ENCODE data around the gene CHAT. TPM values are rescaled to one million over a fixed set of nuclear protein-coding genes. Genes with fewer than 3 reads are reported as not detected.

Gene CHAT
- total RNA-seq, 2 experiments from 2014 or later = not detected

- CTCF ChIA-PET = interaction anchor here (0.7 to 3.9 kb wide), 17 partner anchors 9 to 634 kb away, joined by 3 to 28 read pairs (median 4); partner anchors contain the start of gene SLC18A3
- peaks cover 3% of the 10 kb centered on the region for H3K9me3 Mint-ChIP-seq (ENCODE audit: low read depth)
- peak; percentile 75 for ATAC-seq
These were observed 20.9 kb upstream of the CHAT start for GRCh38 chr10:49592726-49593563.

GRCh38 chr10:49593564-49593875 lies 20.3 kb upstream of the CHAT start:
- DNase-seq = peak; percentile 36
- no peak overlapping the region for H3K4me3 Mint-ChIP-seq
- CTCF ChIA-PET = interaction anchor here (0.9 to 3.9 kb wide), 13 partner anchors 9 to 681 kb away, joined by 3 to 28 read pairs (median 4); no protein-coding TSS in a partner anchor
- peaks cover 22% of the 10 kb centered on the region for H3K27me3 Mint-ChIP-seq
- no peak for ATAC-seq
- no peak overlapping the region for H3K27ac Mint-ChIP-seq
- H3K4me1 Mint-ChIP-seq = no peaks in the 10 kb centered on the region
- no peaks in the 10 kb centered on the region for H3K36me3 Mint-ChIP-seq
- peaks cover 3% of the 10 kb centered on the region for H3K9me3 Mint-ChIP-seq (ENCODE audit: low read depth)

More at GRCh38 chr10:49592726-49593563, 20.9 kb upstream of the CHAT start:
- Mint-ChIP-seq H3K4me3 (no peak overlapping the region), H3K27me3 (peaks cover 26% of the 10 kb centered on the region), H3K27ac (no peak overlapping the region), H3K4me1 (no peaks in the 10 kb centered on the region), H3K36me3 (no peaks in the 10 kb centered on the region)
- DNase-seq = peak; percentile 70

GRCh38 chr10:49593998-49594397 lies 19.8 kb upstream of the CHAT start:
- no peak for ATAC-seq
- CTCF ChIA-PET = interaction anchor here (0.9 to 3.9 kb wide), 14 partner anchors 10 to 681 kb away, joined by 3 to 28 read pairs (median 4); no protein-coding TSS in a partner anchor
- Mint-ChIP-seq H3K27ac (no peak overlapping the region), H3K9me3 (ENCODE audit: low read depth) (peaks cover 3% of the 10 kb centered on the region), H3K27me3 (peaks cover 22% of the 10 kb centered on the region), H3K4me1 (no peaks in the 10 kb centered on the region), H3K36me3 (no peaks in the 10 kb centered on the region), H3K4me3 (no peak overlapping the region)
- DNase-seq = peak; percentile 30

- ATAC-seq (no peak), DNase-seq (peak; percentile 48)
- Mint-ChIP-seq H3K4me1 (no peaks in the 10 kb centered on the region), H3K36me3 (no peaks in the 10 kb centered on the region), H3K9me3 (ENCODE audit: low read depth) (no peaks in the 10 kb centered on the region), H3K27me3 (peaks cover 22% of the 10 kb centered on the region), H3K27ac (no peak overlapping the region), H3K4me3 (no peak overlapping the region)
- CTCF ChIA-PET = interaction anchor here (0.7 to 3.9 kb wide), 11 partner anchors 10 to 680 kb away, joined by 3 to 28 read pairs (median 4); partner anchors contain the start of gene ERCC6
These were observed 19.2 kb upstream of the CHAT start for GRCh38 chr10:49594594-49594993.

GRCh38 chr10:49595003-49595712 lies 18.7 kb upstream of the CHAT start:
- Mint-ChIP-seq H3K27me3 (peaks cover 18% of the 10 kb centered on the region), H3K4me1 (no peaks in the 10 kb centered on the region), H3K36me3 (no peaks in the 10 kb centered on the region), H3K4me3 (no peak overlapping the region), H3K9me3 (ENCODE audit: low read depth) (no peaks in the 10 kb centered on the region), H3K27ac (no peak overlapping the region)
- CTCF ChIA-PET = interaction anchor here (0.7 to 3.9 kb wide), 11 partner anchors 9 to 680 kb away, joined by 3 to 28 read pairs (median 4); partner anchors contain the start of gene ERCC6
- DNase-seq = peak; percentile 25
- ATAC-seq = no peak

GRCh38 chr10:49595713-49596492 lies 17.9 kb upstream of the CHAT start:
- peak; percentile 16 for DNase-seq
- no peak for ATAC-seq
- CTCF ChIA-PET = interaction anchor here (1.0 to 3.9 kb wide), 4 partner anchors 14 to 679 kb away, joined by 3 to 28 read pairs (median 8); no protein-coding TSS in a partner anchor
- no peak overlapping the region for H3K4me3 Mint-ChIP-seq
- H3K9me3 Mint-ChIP-seq (ENCODE audit: low read depth) = no peaks in the 10 kb centered on the region
- H3K27ac Mint-ChIP-seq = no peak overlapping the region
- no peaks in the 10 kb centered on the region for H3K36me3 Mint-ChIP-seq
- no peaks in the 10 kb centered on the region for H3K4me1 Mint-ChIP-seq
- peaks cover 14% of the 10 kb centered on the region for H3K27me3 Mint-ChIP-seq

DNA sequence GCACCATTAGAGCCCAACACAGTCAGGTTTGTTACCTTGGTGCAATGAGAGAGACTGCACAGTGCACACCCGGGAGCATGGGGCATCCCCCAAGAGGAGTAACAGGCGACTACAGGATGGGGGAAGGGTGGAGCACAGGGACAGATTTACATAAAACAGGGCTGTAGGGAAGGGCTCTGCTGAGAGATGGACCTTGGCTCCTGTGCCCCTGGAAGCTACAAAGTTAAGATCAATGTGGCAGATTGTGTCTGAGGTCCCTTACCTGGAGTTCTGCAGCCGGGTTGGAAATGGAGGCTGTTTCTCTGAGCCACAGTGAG lies 17.4 kb upstream of the CHAT start:
- CTCF ChIA-PET = no interaction called here
- DNase-seq (peak; percentile 33), ATAC-seq (no peak)
- Mint-ChIP-seq H3K27me3 (peaks cover 12% of the 10 kb centered on the region), H3K36me3 (no peaks in the 10 kb centered on the region), H3K4me3 (no peak overlapping the region), H3K4me1 (no peaks in the 10 kb centered on the region), H3K27ac (no peak overlapping the region), H3K9me3 (ENCODE audit: low read depth) (no peaks in the 10 kb centered on the region)

GRCh38 chr10:49596836-49597235 lies 17.0 kb upstream of the CHAT start:
- CTCF ChIA-PET = no interaction called here
- Mint-ChIP-seq H3K27ac (no peak overlapping the region), H3K27me3 (peaks cover 8% of the 10 kb centered on the region)

GRCh38 chr10:49597426-49598163 lies 16.2 kb upstream of the CHAT start:
- DNase-seq (peak; percentile 12), ATAC-seq (no peak)
- CTCF ChIA-PET = no interaction called here
- Mint-ChIP-seq H3K27ac (no peak overlapping the region), H3K36me3 (no peaks in the 10 kb centered on the region), H3K9me3 (ENCODE audit: low read depth) (no peaks in the 10 kb centered on the region), H3K4me1 (no peaks in the 10 kb centered on the region), H3K4me3 (no peak overlapping the region), H3K27me3 (peaks cover 9% of the 10 kb centered on the region)

More at GRCh38 chr10:49596836-49597235, 17.0 kb upstream of the CHAT start:
- Mint-ChIP-seq H3K36me3 (no peaks in the 10 kb centered on the region), H3K9me3 (ENCODE audit: low read depth) (no peaks in the 10 kb centered on the region), H3K4me1 (no peaks in the 10 kb centered on the region), H3K4me3 (no peak overlapping the region)
- ATAC-seq (no peak), DNase-seq (peak; percentile 11)

DNA sequence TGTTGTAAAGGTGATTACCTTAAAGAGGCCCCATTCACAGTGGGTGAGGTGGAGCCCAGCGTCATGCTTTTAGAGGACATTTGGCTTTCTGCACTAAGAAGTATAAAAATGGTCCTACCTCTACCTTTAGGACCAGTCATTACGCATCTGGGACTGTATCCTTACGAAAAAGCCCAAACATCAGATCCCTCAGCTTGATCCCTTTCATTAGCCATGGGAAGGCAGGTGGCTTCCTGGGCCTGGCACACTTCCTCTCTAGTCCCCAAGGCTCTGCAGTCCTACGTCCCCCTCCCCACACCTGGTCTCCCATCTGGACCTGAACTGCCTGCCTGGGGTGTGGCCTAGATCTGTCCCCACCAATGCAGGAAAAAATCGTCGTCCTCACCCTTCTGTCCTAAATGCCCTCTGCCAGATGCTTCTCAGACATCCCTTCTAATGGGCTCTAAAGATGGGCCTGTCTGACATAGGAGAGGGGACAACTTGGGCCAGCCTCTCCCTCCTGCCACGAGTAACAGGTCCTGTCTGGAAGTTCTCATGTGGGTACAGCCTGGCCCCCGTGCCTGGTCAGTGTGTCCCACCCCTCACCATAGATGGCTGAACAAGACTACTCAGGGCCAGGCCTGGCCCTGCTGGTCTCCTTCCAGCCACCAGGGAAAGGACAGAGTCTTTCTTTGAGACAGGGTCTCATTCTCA lies 15.5 kb upstream of the CHAT start:
- H3K36me3 Mint-ChIP-seq = no peaks in the 10 kb centered on the region
- H3K27me3 Mint-ChIP-seq = peaks cover 12% of the 10 kb centered on the region
- ATAC-seq (no peak), DNase-seq (peak; percentile 15)
- no peak overlapping the region for H3K27ac Mint-ChIP-seq
- no peak overlapping the region for H3K4me3 Mint-ChIP-seq
- H3K9me3 Mint-ChIP-seq (ENCODE audit: low read depth) = no peaks in the 10 kb centered on the region
- no peaks in the 10 kb centered on the region for H3K4me1 Mint-ChIP-seq
- CTCF ChIA-PET = no interaction called here

DNA sequence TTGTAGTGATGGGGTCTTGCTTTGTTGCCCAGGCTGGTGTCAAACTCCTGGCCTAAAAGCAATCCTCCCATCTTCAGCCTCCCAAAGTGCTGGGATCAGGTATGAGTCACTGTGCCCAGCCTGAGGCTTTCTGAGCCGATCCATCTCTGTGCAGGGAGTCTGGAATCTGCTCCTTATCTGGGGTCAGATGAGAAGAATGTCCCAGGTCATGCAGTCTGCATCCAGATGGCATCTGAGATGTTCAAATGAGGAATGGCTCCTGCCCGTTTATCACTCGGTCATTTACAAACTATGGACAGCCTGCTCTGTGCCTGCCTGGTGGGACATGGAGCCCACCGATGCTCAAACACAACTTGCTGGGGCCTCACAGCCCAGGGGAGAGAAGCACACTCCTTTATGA lies 14.9 kb upstream of the CHAT start:
- H3K4me1 Mint-ChIP-seq = no peaks in the 10 kb centered on the region
- no peak overlapping the region for H3K4me3 Mint-ChIP-seq
- H3K9me3 Mint-ChIP-seq (ENCODE audit: low read depth) = no peaks in the 10 kb centered on the region
- H3K27me3 Mint-ChIP-seq = peaks cover 17% of the 10 kb centered on the region
- ATAC-seq (no peak), DNase-seq (peak; percentile 5)
- CTCF ChIA-PET = no interaction called here
- no peaks in the 10 kb centered on the region for H3K36me3 Mint-ChIP-seq
- H3K27ac Mint-ChIP-seq = no peak overlapping the region

- Mint-ChIP-seq H3K27ac (no peak overlapping the region), H3K36me3 (no peaks in the 10 kb centered on the region), H3K9me3 (ENCODE audit: low read depth) (no peaks in the 10 kb centered on the region), H3K4me3 (no peak overlapping the region), H3K4me1 (no peaks in the 10 kb centered on the region), H3K27me3 (peaks cover 22% of the 10 kb centered on the region)
- CTCF ChIA-PET = no interaction called here
- DNase-seq = peak; percentile 37
- no peak for ATAC-seq
These were observed 14.3 kb upstream of the CHAT start for GRCh38 chr10:49599546-49599945.
